ENCODE results near the gene CCDC12.
"Not testable (repeated sequence)": the region's sequence is repeated elsewhere in the genome, so short reads cannot be mapped to it uniquely, and the experiment has no call there.

DNA sequence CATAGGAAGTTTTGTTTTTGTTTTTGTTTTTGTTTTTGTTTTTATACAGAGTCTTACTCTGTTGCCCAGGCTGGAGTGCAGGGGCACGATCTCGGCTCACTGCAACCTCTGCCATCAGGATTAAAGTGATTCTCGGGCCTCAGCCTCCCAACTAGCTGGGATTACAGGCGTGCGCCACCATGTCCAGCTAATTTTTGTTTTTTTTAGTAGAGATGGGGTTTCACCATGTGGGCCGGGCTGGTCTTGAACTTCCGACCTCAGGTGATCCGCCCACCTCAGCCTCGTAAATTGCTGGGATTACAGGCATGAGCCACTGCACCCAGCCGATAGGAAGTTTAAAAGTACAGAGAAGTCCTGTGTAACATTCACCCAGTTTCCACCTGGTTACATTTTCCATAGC is 65.6 kb downstream of the CCDC12 start:
- not testable (repeated sequence) for TF ChIP-seq ZNF384, SUZ12 (IDR thresholded peaks at IDR 0.05)
